Dedifferentiated amniotic fluid mesenchymal stem cell (primary cell): ENCODE results near the gene RFX1.
"Not testable (repeated sequence)": the region's sequence is repeated elsewhere in the genome, so short reads cannot be mapped to it uniquely, and the experiment has no call there.

Source experiments
- DNase-seq: peaks from one replicate; pipeline ENCODE4 v3.0.0-alpha.2; 2016; ENCODE audit errors: extremely low spot score

Gene RFX1

GRCh38 chr19:13979244-13979615 is 26.9 kb downstream of the RFX1 start:
- no peak for DNase-seq

- DNase-seq, result no peak
Measured at GRCh38 chr19:13978351-13979243, 27.5 kb downstream of the RFX1 start.

- no peak for DNase-seq
Measured at GRCh38 chr19:13977803-13978202, 28.3 kb downstream of the RFX1 start.

GRCh38 chr19:13976446-13976845 is 29.7 kb downstream of the RFX1 start:
- DNase-seq, result no peak

GRCh38 chr19:13975870-13976269 is 30.2 kb downstream of the RFX1 start:
- no peak for DNase-seq

- no peak for DNase-seq
Measured at GRCh38 chr19:13974073-13974472, 32.0 kb downstream of the RFX1 start.

- not testable (repeated sequence) for DNase-seq
Measured at GRCh38 chr19:13973479-13973878, 32.6 kb downstream of the RFX1 start.

- no peak for DNase-seq
Measured at GRCh38 chr19:13972368-13973155, 33.6 kb downstream of the RFX1 start.

- DNase-seq, result not testable (repeated sequence)
Measured at GRCh38 chr19:13971868-13972267, 34.3 kb downstream of the RFX1 start.

- no peak for DNase-seq
Measured at GRCh38 chr19:13969897-13970296, 36.2 kb downstream of the RFX1 start.

- no peak for DNase-seq
Measured at GRCh38 chr19:13968999-13969398, 37.1 kb downstream of the RFX1 start.

GRCh38 chr19:13968383-13968935 is 37.7 kb downstream of the RFX1 start:
- DNase-seq, result no peak

GRCh38 chr19:13967206-13967605 is 38.9 kb downstream of the RFX1 start:
- not testable (repeated sequence) for DNase-seq

- no peak for DNase-seq
Measured at GRCh38 chr19:13966684-13967128, 39.4 kb downstream of the RFX1 start.

GRCh38 chr19:13965926-13966683 is 40.0 kb downstream of the RFX1 start:
- DNase-seq, result no peak

GRCh38 chr19:13965377-13965896 is 40.7 kb downstream of the RFX1 start:
- no peak for DNase-seq

GRCh38 chr19:13964776-13965175 is 41.3 kb downstream of the RFX1 start:
- DNase-seq, result peak; percentile 18

GRCh38 chr19:13963603-13964105 is 42.5 kb downstream of the RFX1 start:
- no peak for DNase-seq

GRCh38 chr19:13962699-13963602 is 43.2 kb downstream of the RFX1 start:
- DNase-seq, result no peak
